Ishikawa (cell line): Measurements from ENCODE around the gene PLXNA2.

Experiments used
- CREB1 ChIP-seq: IDR thresholded peaks from 2 replicates; pipeline ENCODE4 v1.6.1; 2012; ENCODE audit warnings: low read depth
- EP300 ChIP-seq: IDR thresholded peaks from 2 replicates; pipeline ENCODE4 v1.6.1; 2012; ENCODE audit warnings: borderline replicate concordance
- FOXM1 ChIP-seq: IDR thresholded peaks from 2 replicates; pipeline ENCODE4 v1.6.1; 2012; ENCODE audit warnings: low read depth, borderline replicate concordance
- NFIC ChIP-seq: IDR thresholded peaks from 2 replicates; pipeline ENCODE4 v1.6.1; 2012
- RAD21 ChIP-seq: IDR thresholded peaks from 2 replicates; pipeline ENCODE4 v1.6.1; 2012; ENCODE audit warnings: low read depth
- REST ChIP-seq: IDR thresholded peaks from 2 replicates; pipeline ENCODE4 v1.6.1; 2012; ENCODE audit warnings: low read depth, mild to moderate bottlenecking
- ZBTB7A ChIP-seq: IDR thresholded peaks from 2 replicates; pipeline ENCODE4 v1.6.1; 2012; ENCODE audit warnings: low read depth

GRCh38 chr1:208133355-208133754 lies 110.8 kb downstream of the PLXNA2 start:
- TF ChIP-seq CREB1 (no peak), FOXM1 (no peak), REST (no peak), RAD21 (no peak), EP300 (no peak), NFIC (no peak), ZBTB7A (no peak)
